ENCODE data around the gene PICK1. TPM values are rescaled to one million over a fixed set of nuclear protein-coding genes. Genes with fewer than 3 reads are reported as not detected.

The PICK1 gene
- total RNA-seq, 1 donor from 2014 or later, result 25.5 TPM

- ATAC-seq (ENCODE audit: low read depth), result no peak
- ChIA-PET POLR2A (no interaction called here), CTCF (no interaction called here)
- Mint-ChIP-seq H3K36me3 (ENCODE audit: low read depth) (peaks cover 67% of the 10 kb centered on the region), H3K4me1 (no peaks in the 10 kb centered on the region), H3K9me3 (no peaks in the 10 kb centered on the region), H3K27ac (no peak overlapping the region), H3K27me3 (no peaks in the 10 kb centered on the region), H3K4me3 (no peak overlapping the region)
- intact Hi-C loops (cut with micrococcal nuclease), result no loop called here
- no peak for DNase-seq
- TF ChIP-seq, protein P1, sequence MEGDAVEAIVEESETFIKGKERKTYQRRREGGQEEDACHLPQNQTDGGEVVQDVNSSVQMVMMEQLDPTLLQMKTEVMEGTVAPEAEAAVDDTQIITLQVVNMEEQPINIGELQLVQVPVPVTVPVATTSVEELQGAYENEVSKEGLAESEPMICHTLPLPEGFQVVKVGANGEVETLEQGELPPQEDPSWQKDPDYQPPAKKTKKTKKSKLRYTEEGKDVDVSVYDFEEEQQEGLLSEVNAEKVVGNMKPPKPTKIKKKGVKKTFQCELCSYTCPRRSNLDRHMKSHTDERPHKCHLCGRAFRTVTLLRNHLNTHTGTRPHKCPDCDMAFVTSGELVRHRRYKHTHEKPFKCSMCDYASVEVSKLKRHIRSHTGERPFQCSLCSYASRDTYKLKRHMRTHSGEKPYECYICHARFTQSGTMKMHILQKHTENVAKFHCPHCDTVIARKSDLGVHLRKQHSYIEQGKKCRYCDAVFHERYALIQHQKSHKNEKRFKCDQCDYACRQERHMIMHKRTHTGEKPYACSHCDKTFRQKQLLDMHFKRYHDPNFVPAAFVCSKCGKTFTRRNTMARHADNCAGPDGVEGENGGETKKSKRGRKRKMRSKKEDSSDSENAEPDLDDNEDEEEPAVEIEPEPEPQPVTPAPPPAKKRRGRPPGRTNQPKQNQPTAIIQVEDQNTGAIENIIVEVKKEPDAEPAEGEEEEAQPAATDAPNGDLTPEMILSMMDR (IDR thresholded peaks at IDR 0.05), result no peak
Measured at GRCh38 chr22:38071421-38072321, 14.5 kb downstream of the PICK1 start.

- Mint-ChIP-seq H3K27me3 (no peaks in the 10 kb centered on the region), H3K27ac (no peak overlapping the region), H3K4me1 (no peaks in the 10 kb centered on the region), H3K4me3 (no peak overlapping the region), H3K9me3 (no peaks in the 10 kb centered on the region), H3K36me3 (ENCODE audit: low read depth) (peaks cover 61% of the 10 kb centered on the region)
- ATAC-seq (ENCODE audit: low read depth) (no peak), DNase-seq (no peak)
- ChIA-PET POLR2A (no interaction called here), CTCF (no interaction called here)
- intact Hi-C loops (cut with micrococcal nuclease), result no loop called here
- TF ChIP-seq, protein P1 (IDR thresholded peaks at IDR 0.05), result no peak
Measured at GRCh38 chr22:38072322-38073149, 15.3 kb downstream of the PICK1 start.

- H3K4me3 Mint-ChIP-seq, result no peak overlapping the region
- no peak overlapping the region for H3K27ac Mint-ChIP-seq
- ATAC-seq (ENCODE audit: low read depth) (no peak), DNase-seq (no peak)
- TF ChIP-seq, protein P1 (IDR thresholded peaks at IDR 0.05), result no peak
- peaks cover 52% of the 10 kb centered on the region for H3K36me3 Mint-ChIP-seq (ENCODE audit: low read depth)
- POLR2A ChIA-PET, result no interaction called here
- no peaks in the 10 kb centered on the region for H3K9me3 Mint-ChIP-seq
- CTCF ChIA-PET, result no interaction called here
- H3K27me3 Mint-ChIP-seq, result no peaks in the 10 kb centered on the region
- no peaks in the 10 kb centered on the region for H3K4me1 Mint-ChIP-seq
- intact Hi-C loops (cut with micrococcal nuclease), result no loop called here
Measured at GRCh38 chr22:38073150-38074130, 16.2 kb downstream of the PICK1 start.

DNA sequence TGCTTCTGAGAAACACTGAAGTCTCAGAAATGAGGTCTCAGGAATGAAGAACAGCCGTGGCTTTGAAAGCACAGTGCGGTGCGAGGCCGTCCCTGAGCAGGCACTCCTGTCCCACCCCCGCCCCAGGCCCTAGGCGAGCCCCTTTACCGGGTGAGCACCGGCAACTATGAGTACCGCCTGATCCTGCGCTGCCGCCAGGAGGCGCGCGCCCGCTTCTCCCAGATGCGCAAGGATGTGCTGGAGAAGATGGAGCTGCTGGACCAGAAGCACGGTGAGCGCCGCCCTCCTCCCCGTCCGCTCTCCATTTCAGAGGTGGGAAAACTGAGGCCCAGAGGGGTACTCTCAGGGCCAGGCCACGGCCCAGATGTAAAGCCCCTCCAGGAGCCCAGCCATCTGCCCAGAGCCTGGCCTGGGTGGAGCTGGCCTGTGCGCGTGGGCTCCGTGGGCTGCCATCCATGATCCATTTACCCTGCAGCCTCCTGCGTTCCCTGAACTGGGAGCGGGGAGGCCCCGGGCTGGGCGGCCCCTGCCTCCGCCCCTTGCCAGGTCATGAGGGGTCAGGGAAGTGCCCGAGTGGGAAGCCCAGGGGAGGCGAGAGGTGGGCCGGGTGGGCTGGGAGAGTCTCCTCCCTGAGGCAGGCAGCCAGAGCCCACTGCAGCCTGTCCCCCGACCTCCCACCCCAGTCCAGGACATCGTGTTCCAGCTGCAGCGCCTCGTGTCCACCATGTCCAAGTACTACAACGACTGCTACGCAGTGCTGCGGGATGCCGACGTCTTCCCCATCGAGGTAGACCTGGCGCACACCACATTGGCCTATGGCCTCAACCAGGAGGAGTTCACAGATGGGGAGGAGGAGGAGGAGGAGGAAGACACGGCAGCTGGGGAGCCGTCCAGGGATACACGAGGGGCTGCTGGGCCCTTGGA is 17.2 kb downstream of the PICK1 start:
- no peaks in the 10 kb centered on the region for H3K9me3 Mint-ChIP-seq
- peaks cover under 1% of the 10 kb centered on the region for H3K27me3 Mint-ChIP-seq
- TF ChIP-seq, protein P1 (IDR thresholded peaks at IDR 0.05), result no peak
- ATAC-seq (ENCODE audit: low read depth) (no peak), DNase-seq (no peak)
- peaks cover 49% of the 10 kb centered on the region for H3K36me3 Mint-ChIP-seq (ENCODE audit: low read depth)
- ChIA-PET POLR2A (no interaction called here), CTCF (no interaction called here)
- intact Hi-C loops (cut with micrococcal nuclease), result no loop called here
- H3K4me1 Mint-ChIP-seq, result no peaks in the 10 kb centered on the region
- H3K27ac Mint-ChIP-seq, result no peak overlapping the region
- H3K4me3 Mint-ChIP-seq, result no peak overlapping the region

All from activated B cell treated with CpG ODN at 0.5 μM for 24 hours (primary cell).